Fibroblast of skin of scalp (primary cell): ENCODE data around the gene NR2C2.
A peak's percentile ranks its signal among the peaks of the same experiment; 100 is the strongest.

Experiments
- DNase-seq: peaks from one replicate; pipeline ENCODE4 v3.0.0-alpha.2; 2013

NR2C2 gene

GRCh38 chr3:15064835-15065549 is 117.6 kb downstream of the NR2C2 start, which contains the start of gene MRPS25:
TSS of gene MRPS25 (minus strand) at chr3:15065315. CDS start at chr3:15065194, 121 bp downstream.
- DNase-seq = peak; percentile 91

GRCh38 chr3:15065550-15066007 is 118.2 kb downstream of the NR2C2 start:
- DNase-seq = no peak

DNA sequence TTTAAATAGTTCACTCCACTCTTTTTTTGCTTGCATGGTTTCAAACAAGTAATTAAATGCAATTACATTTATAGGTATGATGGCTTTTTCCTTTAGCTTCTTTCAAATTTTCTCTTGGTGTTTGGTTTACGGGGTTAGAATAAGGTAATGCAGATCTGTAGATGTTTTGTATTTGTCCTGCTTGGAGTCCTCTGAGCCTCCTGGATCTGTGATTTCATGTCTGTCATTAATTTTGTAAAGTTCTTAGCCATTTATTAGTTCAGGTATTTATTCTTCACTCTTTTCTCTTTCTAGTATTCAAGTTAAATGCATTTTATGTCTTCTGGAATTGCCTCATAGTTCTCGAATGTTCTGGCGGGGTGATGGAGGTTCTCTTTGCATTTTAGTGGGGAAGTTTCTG is 119.1 kb downstream of the NR2C2 start:
- no peak for DNase-seq

DNA sequence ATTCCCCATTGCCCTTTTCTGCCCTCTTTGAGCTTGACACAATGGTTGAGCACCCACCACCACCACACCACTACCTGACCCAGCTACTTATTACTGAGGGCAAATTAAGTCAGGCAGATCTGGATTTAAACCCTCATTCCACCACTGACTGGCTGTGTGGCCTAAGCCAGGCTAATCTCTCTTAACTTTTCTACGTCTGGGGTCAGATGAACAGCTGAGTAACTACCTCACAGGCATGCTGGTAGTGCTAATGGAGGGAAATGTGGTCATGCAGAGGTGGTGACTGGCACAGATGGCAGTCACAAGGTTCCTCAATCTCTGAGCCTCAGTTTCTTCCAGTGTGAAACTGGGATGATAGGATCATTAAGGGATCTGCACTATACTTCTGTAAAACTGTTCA is 122.1 kb downstream of the NR2C2 start:
- no peak for DNase-seq

GRCh38 chr3:15071699-15072098 is 124.3 kb downstream of the NR2C2 start:
- no peak for DNase-seq

- DNase-seq = no peak
Observed at GRCh38 chr3:15074500-15074899, 127.1 kb downstream of the NR2C2 start.

DNA sequence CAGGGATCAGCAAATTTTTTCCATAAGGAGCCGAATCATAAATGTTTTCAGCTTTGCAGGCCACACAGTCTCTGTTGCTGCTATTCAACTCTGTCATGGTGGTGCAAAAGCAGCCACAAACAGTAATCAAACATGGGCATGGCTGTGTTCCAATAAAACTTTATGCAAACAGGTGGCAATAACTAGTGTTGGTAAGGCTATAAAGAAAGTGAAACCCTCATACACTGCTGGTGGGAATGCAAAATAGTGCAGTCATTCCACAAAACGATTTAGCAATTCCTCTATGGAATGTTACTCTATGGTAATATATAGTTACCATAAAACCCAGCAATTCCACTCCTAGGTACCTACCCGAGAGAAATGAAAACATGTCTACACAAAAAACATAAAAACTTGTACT is 131.7 kb downstream of the NR2C2 start:
- no peak for DNase-seq

DNA sequence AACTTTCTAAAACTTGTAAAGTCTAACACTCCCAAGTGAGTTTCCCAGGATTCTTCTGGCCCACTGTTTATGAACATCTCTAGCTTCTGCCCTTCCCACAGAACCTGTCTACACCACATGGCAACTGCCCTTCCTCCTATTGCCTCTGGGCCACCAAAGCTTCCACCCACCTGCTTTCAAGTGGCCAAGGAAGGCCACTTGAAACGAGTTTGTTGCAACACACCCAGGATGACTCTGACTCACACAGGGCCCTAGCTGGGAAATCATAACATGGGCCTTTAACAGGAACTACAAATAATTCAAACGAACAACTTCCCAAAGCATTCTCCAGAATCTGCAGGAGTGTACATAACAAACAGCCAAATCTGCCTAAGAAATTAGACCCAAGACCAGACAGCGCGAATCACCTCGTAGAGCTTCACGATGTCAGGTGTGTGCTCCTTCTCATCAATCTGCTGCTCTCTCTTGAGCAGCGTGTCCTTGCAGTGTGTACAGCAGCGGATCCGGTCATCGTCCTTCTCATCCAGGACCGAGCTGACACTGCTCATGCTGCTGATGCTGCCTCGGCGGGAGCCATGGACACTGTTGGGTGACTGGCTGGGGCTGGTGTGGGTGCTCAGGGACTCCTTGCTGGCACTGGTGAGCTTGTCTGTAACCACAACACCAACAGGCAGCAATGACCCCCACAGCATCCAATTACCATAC is 134.7 kb downstream of the NR2C2 start:
- DNase-seq = no peak

DNA sequence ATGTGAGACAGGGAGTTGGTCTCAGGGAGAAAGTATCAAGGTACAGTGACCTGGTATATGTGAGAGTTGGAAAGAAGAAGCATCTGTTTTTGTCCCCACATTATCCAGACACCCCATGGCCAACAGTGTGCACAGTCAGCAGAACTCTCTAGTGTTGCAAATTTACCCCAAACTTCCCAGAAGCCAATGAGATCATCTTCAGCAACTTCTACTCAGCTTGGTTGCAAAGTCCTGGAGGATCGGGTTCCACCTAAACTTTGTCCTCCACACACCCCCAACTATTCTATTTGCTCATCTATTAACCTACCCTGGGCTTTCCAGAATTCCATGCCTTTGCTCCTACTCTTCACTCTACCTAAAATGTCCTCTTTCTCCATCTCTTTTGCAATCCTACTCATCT is 135.9 kb downstream of the NR2C2 start:
- DNase-seq = no peak

DNA sequence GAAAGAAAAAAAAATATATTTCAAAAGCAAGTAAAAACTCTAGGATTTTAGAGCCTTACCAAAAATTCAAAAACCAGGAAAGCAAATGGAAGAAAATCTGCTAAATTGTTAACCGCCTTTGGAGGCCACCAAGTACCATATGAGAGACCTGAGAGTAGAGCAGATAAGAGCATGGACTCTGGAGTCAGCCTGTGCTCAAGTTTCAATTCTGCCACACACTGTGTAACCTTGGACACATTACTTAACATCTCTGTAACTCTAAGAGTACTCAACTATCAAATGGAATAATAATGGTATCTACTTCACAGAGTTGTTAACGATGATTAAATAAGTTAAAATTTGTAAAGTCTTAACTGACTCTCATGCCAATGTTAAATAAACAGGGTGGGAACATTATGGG is 138.9 kb downstream of the NR2C2 start:
- DNase-seq = no peak

DNA sequence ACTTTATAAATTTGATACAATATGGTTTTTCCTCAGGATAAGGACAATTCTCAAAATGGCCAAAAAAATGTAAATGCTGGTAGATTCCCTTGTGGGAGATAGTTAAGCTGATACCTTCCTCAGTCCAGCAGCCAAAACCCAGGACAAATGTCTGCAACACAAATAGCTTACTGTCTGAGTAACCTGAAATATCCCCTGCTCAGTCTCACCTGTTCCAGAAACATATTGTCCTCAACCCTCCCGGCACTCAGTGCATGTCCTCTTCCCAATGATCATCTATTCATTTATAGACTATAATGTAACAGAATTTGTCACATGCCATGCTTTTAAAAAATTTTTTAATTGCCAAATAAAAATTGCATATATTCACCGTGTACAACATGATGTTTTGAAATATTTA is 139.3 kb downstream of the NR2C2 start:
- no peak for DNase-seq

DNA sequence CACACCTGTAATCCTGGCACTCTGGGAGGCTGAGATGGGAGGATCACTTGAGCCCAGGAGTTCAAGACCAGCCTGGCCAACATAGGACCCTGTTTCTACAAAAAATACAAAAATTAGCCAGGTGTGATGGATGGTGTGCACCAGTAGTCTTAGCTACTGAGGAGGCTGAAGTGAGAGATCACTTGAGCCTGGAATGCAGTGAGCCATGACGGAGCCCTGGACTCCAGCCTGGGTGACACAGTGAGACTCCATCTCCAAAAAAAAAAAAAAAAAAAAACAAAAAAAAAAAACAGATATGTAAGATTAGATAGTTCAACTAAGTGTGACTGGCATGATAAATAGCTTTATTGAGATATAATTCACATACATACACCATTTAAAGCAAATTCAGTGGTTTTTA is 141.8 kb downstream of the NR2C2 start:
- no peak for DNase-seq

DNA sequence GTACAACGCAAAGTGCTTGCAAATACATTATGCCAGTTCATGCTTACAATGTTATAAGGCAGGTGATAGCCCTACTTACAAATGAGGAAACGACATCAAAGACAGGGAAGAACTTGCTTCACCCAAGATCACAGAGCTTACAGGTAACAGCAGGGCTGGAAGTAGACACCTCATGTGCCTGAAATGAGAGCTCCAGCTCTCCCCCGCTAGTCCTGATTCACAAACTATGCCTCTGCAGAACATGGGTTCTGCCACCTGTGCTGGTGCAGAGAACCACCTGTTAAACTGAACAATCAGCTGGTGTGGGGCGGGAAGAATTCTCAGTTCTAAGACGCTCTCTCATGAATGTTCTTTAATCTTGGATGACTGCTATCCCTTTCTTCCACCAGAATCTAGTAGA is 144.2 kb downstream of the NR2C2 start:
- DNase-seq = no peak

GRCh38 chr3:15092686-15093085 is 145.3 kb downstream of the NR2C2 start:
- no peak for DNase-seq

DNA sequence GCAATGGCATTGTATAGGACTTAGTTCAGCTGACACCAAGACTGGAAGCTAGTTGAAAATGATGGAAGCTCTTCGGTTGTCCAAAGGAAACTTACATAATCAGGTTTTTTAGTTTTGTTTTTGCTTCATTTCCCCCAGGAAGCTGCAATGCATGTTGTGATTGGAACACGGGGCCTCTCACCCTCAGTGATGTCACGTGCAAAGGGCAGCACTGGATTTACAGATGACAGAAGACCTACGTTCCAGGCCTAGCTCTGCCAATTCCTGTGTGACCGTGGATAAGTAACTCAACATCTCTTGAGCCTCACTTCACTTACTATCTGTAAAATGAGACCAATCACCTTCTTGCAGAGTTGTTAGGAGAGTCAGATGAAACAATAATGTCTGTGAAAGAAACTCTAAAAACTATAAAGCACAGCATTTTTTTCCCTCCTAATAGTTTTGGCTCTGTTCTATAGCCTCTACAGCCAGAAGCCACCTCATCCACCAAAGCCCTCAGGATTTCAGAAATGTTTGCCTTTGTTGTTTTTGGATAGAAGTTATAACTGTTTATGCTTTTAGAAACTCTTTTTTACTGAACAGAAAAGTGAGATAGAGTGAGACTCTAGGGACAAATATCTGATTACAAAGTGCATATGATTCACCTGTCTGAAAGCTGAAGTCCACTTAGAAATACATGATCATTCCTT is 146.9 kb downstream of the NR2C2 start:
- DNase-seq = no peak

- DNase-seq = no peak
Observed at GRCh38 chr3:15096046-15096445, 148.7 kb downstream of the NR2C2 start.

- DNase-seq = peak; percentile 6
Observed at GRCh38 chr3:15097891-15098290, 150.5 kb downstream of the NR2C2 start.
